Prostate gland (tissue), 2 donors: ENCODE data around the gene MNS1. TPM values are rescaled to one million over a fixed set of nuclear protein-coding genes. Genes with fewer than 3 reads are reported as not detected.

ENCODE experiments used
- DNase-seq: peaks from one replicate; pipeline ENCODE4 v3.0.0-alpha.2; 2019; ENCODE audit warnings: low spot score
- H3K27ac ChIP-seq, 2 donors: fragments of 200-600 bp; sonication (generic); 2 replicates each; pipeline ENCODE4 v1.5.1; 2017 to 2019
- H3K27me3 ChIP-seq: fragments of 200-600 bp; sonication (generic); replicated peaks from 2 replicates; pipeline ENCODE4 v1.5.1; 2019; ENCODE audit not compliant: insufficient read depth
- H3K36me3 ChIP-seq, 2 donors: fragments of 200-600 bp; sonication (generic); 1 replicate in 1 of 2; 2 replicates in 1 of 2; pipeline versions ENCODE4 v1.5.1 to v1.8.1; 2017 to 2019
- H3K4me1 ChIP-seq: fragments of 200-600 bp; sonication (generic); replicated peaks from 2 replicates; pipeline ENCODE4 v1.5.1; 2019
- H3K4me3 ChIP-seq, 2 donors: fragments of 200-600 bp; sonication (generic); 2 replicates each; pipeline ENCODE4 v1.5.1; 2017 to 2019
- H3K9me3 ChIP-seq: fragments of 200-600 bp; sonication (generic); 2 replicates; pipeline ENCODE4 v1.5.1; 2017
- CTCF ChIP-seq, 4 experiments: fragments of 200-600 bp in 2 of 4; fragments of 450-650 bp in 2 of 4; sonication (generic) in 2 of 4; IDR thresholded peaks; 1 replicate in 3 of 4; 2 replicates in 1 of 4; pipeline ENCODE4 v1.5.1; 2016 to 2019; ENCODE audit warnings: antibody characterized with exemption in 4 of 4, mild to moderate bottlenecking in 2 of 4, moderate library complexity in 2 of 4
- POLR2A ChIP-seq: fragments of 450-650 bp; IDR thresholded peaks from one replicate; pipeline ENCODE4 v1.6.1; 2016; ENCODE audit warnings: antibody characterized with exemption, mild to moderate bottlenecking
- POLR2AphosphoS5 ChIP-seq: sonication (generic); formaldehyde crosslinking; IDR thresholded peaks from one replicate; pipeline ENCODE4 v1.6.1; 2017; ENCODE audit warnings: antibody characterized with exemption
- WGBS: methylation state at CpG from one replicate; pipeline ENCODE4 v1.1.5; 2018; 5-methylcytosine and 5-hydroxymethylcytosine counted together
- intact Hi-C: fragments of 100-400 bp; cut with DNase I; formaldehyde crosslinking; loops from one replicate; pipeline ENCODE4 v1.14.2; 2022
- total RNA-seq, 2 donors: library from RNA; depleted of rRNA; stranded (reverse); fragments of >200 nt; gene quantifications; one replicate each; pipeline ENCODE4 v1.1.0, GENCODE V29; 2016

Gene MNS1
- total RNA-seq, 2 donors from 2014 or later: 1.5 to 4.5 TPM

GRCh38 chr15:56394909-56395308 lies 70.0 kb downstream of the MNS1 start:
- 88% methylated on average over 1 of the region's 1 CpG for WGBS
- Histone ChIP-seq H3K4me1 (peaks cover 3% of the 10 kb centered on the region), H3K9me3 (no peaks in the 10 kb centered on the region), H3K27ac (no peak overlapping the region), H3K36me3 (no peaks in the 10 kb centered on the region), H3K27me3 (no peaks in the 10 kb centered on the region), H3K4me3 (no peak overlapping the region)
- TF ChIP-seq CTCF (IDR thresholded peaks at IDR 0.05): no peak
- no peak for TF ChIP-seq POLR2AphosphoS5
- TF ChIP-seq POLR2A: no peak
- no peak for DNase-seq
- intact Hi-C loops: no loop called here

GRCh38 chr15:56393277-56393676 lies 71.7 kb downstream of the MNS1 start:
- Histone ChIP-seq H3K4me1 (peaks cover 3% of the 10 kb centered on the region), H3K36me3 (no peaks in the 10 kb centered on the region), H3K9me3 (no peaks in the 10 kb centered on the region), H3K4me3 (no peak overlapping the region), H3K27me3 (no peaks in the 10 kb centered on the region), H3K27ac (no peak overlapping the region)
- TF ChIP-seq CTCF (IDR thresholded peaks at IDR 0.05): no peak
- TF ChIP-seq POLR2A: no peak
- TF ChIP-seq POLR2AphosphoS5: no peak
- no peak for DNase-seq
- 67% methylated on average over 1 of the region's 1 CpG for WGBS
- intact Hi-C loops: no loop called here

- TF ChIP-seq CTCF (IDR thresholded peaks at IDR 0.05) (no peak), POLR2A (no peak), POLR2AphosphoS5 (no peak)
- no peaks in the 10 kb centered on the region for H3K4me1 ChIP-seq
- H3K27me3 ChIP-seq: no peaks in the 10 kb centered on the region
- no peak for DNase-seq
- no peaks in the 10 kb centered on the region for H3K9me3 ChIP-seq
- 92% methylated on average over 2 of the region's 2 CpGs for WGBS
- H3K27ac ChIP-seq: no peak overlapping the region
- intact Hi-C loops: no loop called here
- H3K4me3 ChIP-seq: no peak overlapping the region
- H3K36me3 ChIP-seq: no peaks in the 10 kb centered on the region
Observed at GRCh38 chr15:56390739-56391267, 74.1 kb downstream of the MNS1 start.

GRCh38 chr15:56385908-56386307 lies 79.0 kb downstream of the MNS1 start:
- Histone ChIP-seq H3K9me3 (no peaks in the 10 kb centered on the region), H3K27me3 (no peaks in the 10 kb centered on the region), H3K4me3 (no peak overlapping the region), H3K36me3 (no peaks in the 10 kb centered on the region), H3K4me1 (no peaks in the 10 kb centered on the region), H3K27ac (no peak overlapping the region)
- DNase-seq: no peak
- 91% methylated on average over 3 of the region's 3 CpGs for WGBS
- intact Hi-C loops: no loop called here
- no peak for TF ChIP-seq POLR2AphosphoS5
- no peak for TF ChIP-seq POLR2A
- TF ChIP-seq CTCF (IDR thresholded peaks at IDR 0.05): no peak

GRCh38 chr15:56383010-56383409 lies 81.9 kb downstream of the MNS1 start:
- Histone ChIP-seq H3K9me3 (no peaks in the 10 kb centered on the region), H3K27ac (no peak overlapping the region), H3K36me3 (no peaks in the 10 kb centered on the region), H3K27me3 (no peaks in the 10 kb centered on the region), H3K4me1 (no peaks in the 10 kb centered on the region), H3K4me3 (no peak overlapping the region)
- intact Hi-C loops: no loop called here
- no peak for TF ChIP-seq POLR2A
- TF ChIP-seq CTCF (IDR thresholded peaks at IDR 0.05): no peak
- no peak for TF ChIP-seq POLR2AphosphoS5
- no peak for DNase-seq
- 98% methylated on average over 3 of the region's 3 CpGs for WGBS
